GM19240 (cell line): ENCODE measurements around the gene SKA1.

Source experiments
- DNase-seq: peaks from one replicate; pipeline ENCODE4 v3.0.0; 2011; ENCODE audit warnings: low spot score; ENCODE audit not compliant: insufficient read length

SKA1 gene, protein sequence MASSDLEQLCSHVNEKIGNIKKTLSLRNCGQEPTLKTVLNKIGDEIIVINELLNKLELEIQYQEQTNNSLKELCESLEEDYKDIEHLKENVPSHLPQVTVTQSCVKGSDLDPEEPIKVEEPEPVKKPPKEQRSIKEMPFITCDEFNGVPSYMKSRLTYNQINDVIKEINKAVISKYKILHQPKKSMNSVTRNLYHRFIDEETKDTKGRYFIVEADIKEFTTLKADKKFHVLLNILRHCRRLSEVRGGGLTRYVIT

DNA sequence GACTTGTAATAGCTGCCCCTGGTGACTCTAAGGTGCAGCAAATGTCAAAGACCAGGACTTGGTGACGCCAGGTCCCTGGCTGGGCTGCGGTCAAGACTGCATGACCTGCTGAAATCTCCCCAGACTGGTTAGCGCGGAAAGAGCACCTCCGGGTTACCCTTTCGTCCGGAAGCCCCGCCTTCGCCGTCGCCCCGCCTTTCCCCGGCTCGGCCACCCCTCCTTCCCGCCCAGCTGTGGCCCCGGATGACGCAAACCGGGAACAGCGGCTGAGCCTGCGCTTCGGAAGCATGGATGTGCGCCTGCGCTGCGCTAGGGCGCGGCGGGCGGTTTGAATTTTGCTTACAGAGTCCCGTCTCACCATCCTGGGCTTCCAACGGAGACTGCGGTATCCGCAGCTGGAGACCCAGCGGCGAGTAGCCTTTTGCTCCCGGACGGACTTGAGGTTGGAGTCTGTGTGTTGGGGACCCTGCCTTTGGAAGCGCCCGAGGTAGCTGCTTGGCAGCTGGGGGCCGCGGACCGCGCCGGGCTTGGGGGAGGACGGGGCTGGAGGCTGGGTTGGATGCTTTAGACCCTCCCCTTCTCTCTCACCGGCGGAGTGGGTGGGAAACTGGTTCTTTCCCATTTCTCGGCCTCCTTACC is at the start of gene SKA1:
Gene SKA1, plus strand, starts transcription at position 294 of the 639 bp plus-strand sequence. CDS start 785 bp downstream, outside the sequence.
- DNase-seq: peak; percentile 87

DNA sequence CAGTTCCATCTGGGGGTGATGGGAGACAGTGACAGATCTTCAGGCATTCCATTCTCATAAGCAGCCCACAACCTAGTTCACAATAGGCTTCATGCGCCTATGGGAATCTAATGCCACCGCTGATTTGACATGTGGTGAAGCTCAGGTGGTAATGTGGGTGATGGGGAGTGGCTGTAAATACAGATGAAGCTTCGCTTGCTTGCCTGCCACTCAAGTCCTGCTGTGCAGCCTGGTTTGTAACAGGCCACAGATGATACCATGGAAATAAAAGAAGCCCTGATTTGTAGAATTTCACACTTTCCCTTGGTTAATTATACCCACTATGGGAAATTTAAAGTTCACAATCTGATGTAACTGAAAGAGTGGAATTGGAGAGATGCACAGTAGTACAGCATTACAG is 46.9 kb upstream of the SKA1 start:
- DNase-seq: no peak

DNA sequence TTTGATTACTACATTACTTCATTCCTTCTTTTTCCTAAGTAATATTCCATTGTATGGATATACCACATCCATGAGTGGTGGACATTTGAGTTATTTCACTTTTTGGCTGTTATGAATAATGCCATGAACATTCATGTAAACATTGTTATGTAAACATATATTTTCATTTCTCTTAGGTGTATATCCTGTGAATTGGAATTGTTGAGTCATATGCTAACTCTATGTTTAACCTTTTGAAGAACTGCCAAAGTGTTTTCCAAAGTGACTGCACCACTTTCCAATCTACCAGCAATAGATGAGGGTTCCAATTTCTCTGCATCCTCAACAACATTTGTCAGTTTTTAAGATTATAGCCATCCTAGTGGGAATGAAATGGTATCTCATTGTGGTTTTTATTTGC is 44.7 kb upstream of the SKA1 start:
- no peak for DNase-seq

DNA sequence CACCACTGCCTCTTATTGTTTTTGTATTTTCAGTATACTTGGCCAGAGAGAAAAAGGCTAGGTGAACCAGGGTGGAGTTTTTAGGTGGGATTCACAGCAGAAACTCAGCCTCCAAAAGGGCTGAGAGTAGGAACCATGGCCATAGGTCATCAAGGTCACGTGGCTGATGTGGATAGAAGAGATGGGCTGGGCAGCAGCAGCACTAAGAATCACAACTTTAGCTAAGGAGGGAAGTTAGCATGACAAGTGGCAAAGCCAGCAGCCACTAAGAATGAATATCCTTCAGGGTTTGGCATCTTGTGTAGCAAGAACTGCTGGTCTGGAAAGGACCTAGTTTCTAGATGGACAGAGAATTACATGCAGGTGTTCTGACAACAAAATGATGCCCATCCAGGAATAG is 43.2 kb upstream of the SKA1 start:
- DNase-seq: no peak

DNA sequence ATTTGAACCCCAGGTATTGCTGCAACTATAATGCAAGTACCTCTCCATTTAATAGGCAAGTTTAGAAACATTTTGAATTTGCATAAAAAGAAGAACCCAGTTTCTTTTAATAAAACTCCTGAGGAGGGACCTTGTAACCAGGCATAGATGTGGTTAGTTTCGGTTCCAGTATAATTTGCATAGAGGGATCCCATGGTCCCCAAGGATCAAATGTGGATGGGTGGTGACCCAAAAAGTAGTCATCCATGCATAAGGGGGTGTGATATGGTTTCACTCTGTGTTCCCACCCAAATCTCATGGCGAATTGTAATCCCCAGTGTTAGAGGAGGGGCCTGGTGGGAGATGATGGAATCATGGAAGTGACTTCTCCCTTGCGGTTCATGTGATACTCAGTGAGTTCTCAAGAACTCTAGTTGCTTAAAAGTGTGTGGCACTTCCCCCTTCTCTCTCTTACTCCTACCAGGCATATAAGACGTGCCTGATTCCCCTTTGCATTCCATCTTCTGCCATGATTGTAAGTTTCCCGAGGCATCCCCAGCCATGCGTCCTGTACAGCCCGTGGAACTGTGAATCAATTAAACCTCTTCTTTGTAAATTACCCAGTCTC is 40.2 kb upstream of the SKA1 start:
- no peak for DNase-seq

DNA sequence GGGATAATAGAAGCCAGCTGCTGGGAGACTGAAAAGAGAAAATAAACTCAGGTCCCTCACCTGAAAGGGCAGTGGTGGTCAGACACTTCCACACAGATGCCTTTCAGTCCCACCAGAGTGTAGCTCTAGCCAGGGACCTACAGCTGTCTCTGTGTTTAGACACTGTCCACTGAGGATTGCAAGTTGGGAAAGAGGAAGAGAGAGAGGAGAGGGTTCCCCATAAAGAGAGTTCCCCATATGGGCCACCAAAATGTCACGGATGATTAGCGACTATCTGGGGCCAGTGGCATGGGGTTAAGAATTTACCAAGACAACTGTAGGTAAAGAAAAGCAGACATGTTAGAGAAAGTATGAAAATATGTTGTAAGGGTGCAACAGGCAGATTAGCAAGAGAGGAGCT is 36.7 kb upstream of the SKA1 start:
- DNase-seq: no peak

DNA sequence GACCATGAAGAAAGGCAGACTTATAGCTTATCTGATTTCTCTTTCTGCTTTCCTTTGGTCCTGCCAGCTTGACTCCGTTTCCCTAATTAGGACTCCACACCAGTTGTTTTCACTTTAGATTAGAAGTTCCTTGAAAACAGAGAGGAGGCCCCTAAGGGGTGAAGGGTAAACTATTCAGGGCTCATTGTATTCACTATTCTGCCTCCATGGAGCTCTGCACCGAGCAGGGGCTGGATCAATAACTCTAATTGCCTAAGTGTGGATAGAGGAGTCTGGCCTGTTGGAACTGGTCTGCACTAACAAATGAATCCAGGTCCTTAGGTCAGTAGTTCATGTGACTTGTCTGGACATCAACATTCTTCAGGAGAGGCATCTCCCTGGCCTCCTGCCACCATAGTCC is 36.1 kb upstream of the SKA1 start:
- DNase-seq: no peak

DNA sequence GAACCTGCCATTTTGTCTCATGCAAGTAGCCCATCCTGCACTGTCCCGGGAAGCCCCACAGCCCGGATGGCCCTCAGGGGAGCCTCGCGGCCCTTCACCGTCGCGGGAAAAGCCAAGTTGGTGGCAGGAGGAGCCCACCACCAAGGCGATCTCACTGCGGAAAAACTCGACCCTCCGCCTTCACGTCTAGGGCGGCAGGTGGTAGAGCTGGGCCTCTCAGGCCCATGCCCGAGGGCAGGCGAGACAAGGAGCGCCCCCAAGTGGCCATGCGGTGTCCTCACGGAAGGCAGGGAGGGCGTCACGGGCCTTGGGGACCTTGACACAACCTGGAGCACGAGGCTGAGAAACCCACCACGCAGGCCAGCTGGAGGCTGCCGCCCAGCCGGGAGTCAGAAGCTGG is 34.8 kb upstream of the SKA1 start:
- DNase-seq: no peak

DNA sequence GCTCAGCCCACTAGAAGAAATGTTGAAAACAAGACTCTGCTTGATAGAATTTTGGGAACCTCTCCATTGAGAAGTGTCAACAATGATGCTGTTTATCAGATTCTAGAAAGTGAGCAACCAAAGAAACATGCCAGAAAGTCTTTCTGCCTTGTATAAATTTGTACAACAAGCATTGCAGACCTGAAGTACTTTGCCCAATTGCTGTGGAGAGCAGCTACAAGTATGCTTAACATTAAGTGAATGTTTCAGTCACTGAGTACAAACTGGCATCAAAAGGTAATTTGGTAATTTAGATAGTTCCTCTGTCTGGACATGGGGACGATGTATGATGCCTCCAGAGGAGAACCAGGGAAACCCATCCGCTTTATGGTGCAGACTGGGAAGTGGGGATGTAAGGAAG is 33.4 kb upstream of the SKA1 start:
- no peak for DNase-seq

DNA sequence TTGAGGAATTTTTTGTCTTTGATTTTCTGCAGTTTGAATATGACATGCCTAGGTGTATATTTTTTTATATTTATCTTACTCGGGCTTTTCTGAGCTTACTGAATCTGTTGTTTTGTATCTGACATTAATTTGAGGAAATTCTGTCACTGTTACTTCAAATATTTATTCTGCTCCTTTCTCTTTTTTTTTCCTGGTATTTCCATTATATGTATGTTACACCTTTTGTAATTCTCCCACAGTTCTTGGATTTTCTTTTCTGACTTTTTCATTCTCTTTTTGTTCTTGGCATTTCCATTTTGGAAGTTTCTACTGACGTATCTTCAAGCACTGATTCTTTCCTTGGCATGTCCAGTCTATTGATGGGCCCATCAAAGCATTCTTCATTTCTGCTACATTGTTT is 24.1 kb upstream of the SKA1 start:
- no peak for DNase-seq

DNA sequence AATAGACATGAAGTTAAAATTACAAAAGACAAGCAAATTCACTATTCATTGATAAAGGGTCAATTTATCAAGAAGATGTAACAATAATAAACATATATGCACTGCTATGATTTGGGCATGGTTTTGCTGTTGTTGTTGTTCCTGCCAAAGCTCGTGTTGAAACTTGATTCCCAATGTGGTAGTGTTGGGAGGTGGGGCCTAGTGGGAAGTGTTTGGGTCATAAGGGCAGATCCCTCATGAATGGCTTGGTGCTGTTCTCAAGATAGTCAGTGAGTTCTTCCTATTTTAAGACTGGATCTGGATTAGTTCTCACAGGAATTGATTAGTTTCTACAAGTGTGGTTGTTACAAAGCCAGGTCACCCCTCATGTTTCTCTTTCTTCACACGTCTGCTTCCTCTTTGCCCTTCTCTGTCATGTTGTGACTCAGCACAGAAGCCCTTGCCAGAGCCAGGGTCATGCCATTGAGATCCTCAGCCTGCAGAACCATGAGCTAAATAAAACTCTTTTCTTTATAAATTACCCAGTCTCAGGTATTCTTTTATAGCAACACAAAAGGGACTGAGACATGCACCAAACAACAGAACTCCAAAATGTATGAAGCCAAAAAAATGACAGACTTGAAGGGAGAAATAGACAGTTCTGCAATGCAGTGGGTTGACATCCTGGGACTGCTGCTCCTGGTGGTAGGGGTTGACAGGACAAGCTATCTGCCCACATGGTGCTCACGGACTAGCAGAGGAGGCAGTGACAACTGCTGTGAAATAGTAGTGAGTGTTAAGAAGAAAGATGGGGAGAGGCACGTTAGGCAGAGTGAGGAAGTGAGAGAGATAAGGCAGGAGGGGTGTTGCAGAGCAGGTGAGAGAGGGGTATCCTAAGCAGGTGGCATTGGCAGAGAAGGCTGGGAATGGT is 18.6 kb upstream of the SKA1 start:
- no peak for DNase-seq

DNA sequence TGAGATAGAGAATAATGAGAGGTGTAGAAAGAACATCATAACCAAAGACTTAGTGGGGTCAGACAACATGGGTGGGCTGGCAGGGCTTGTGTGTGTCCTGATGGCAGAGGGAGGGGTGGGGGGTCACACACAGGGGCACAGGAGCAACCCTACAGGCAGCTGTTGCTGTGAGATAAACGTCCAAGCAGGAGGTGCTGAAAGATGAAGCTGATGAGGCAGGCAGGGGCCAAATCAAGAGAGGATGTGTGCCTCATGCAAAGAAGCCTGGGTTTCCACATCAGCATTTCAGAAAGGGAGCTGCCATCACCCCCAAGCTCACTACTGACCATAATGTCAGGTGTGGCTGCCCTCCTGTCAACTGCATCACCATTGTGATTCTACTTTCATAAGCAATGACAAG is 16.0 kb upstream of the SKA1 start:
- DNase-seq: no peak

DNA sequence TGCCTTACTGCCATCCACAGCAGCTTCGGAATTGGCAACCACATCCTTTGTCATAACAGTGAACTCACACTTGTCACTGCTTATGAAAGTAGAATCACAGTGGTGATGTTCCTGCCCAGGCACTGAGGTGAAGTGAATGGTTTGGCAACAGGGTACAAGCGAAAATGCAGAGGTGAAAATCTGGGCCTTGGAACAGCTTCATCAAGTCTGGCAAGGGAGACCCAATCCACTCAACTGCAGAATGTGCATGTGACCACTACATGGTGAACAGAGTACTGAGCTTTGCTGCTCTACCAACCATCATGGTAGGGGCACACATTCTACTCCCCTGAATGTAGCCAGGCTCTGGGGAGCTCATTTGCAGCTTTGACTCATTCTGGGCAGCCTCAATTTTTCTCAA is 15.0 kb upstream of the SKA1 start:
- DNase-seq: no peak

DNA sequence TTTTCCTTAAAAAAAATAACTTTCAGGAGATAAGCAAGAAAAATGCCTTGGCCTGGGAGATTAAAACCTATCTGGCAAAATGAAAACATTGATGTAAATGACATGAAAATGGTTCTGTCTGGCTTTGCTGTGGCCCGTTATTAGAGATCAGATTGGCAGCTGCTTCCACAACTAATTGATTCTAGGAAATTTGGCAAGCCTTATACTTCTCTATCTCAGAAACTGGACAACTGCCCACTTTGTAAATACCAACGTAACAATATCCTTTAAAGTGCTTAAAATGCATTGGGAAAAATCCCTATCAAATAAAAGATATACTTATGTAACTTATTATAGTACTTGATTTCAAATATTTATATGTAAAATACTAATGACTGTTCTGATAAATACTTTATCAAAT is 14.2 kb upstream of the SKA1 start:
- DNase-seq: no peak

DNA sequence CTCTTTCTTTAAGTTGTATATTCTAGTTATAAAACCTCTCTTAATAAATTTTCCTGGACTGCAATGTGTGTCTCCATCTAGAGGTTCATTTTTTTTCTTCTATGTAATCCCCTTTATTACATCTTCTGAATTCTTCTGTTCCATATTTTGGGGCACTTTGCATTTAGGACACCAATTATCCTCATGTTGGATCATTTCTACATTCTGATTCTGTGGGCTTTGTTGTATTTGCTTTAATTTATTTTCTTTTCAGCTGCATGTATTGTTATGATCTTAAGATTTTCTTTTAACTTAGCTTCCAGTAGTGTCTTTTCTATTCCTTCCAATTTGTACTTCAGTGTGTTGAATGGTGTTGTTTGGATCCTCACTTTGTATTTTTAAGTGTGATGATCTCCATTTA is 5.2 kb upstream of the SKA1 start:
- DNase-seq: no peak

DNA sequence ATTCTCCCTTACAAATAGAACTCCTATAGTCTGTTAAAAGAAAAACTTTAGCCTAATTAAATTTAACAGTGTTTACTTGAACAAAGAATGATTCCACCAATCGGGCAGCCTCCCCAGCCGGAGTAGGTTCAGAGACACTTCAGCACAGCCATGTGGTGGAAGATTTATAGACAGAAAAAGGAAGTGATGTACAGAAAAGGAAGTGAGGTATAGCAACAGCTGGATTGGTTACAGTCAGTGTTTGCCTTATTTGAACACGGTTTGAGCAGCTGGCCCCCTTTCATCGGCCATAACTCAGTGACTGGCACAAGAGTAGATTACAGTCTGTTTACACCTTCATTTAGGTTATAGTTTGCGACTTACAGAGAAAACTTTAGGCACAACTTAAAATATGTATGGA is 2.1 kb upstream of the SKA1 start:
- DNase-seq: no peak

DNA sequence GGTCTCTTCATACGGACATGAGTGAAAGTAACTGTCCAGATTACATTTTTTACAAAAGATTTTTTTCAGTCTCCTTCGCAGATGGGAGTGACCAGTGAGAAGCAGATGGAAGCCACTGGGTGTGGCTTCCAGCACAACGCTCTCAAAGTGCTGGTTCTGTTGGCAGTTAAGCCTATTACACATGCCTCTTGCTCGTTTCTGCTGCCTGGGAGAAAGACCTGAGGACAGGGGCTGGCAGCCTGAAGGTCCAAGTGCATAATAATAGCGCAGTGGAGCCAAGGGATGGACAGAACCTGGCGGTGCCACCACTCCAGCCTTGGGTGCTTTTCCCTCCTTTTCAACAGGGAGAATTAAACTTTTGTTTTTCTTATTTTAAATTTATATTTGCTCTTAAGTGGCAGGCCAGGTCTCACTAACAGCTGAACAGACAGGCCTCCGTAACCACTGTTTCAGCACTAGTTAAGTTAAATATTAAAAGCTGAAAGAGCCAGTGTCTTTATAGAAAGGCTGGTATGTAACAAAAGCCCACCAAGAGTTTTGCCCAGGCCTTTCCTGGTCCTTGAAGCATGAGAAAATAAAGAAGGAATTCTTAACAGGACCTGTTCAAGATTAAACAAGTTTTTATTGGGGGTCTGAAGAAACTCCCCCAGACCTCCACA is 1.2 kb upstream of the SKA1 start:
- DNase-seq: no peak

DNA sequence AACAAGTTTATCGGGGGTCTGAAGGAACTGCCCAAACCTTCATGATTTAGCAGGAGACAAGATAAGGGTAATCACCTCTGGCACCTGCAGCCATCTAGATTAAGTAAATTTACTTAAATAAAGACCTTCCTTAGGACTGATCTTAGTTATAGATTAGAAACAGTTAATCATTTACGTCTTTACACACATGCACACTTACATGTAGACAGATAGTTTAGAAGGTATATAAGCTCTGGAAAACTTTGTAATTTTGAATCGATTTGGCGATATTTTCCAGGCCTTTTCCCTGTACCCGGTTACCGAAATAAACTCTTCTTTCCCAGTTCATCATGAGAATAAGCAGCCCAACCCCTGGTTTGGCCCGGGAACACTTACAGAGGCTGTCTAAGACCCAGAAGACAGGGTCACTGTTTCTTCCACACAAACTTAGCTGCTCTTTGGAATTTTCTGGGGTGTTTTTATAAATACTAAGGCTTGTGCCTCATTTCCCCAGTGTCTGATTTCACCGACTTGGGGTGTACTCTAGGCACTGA is 560 bp upstream of the SKA1 start:
- no peak for DNase-seq

DNA sequence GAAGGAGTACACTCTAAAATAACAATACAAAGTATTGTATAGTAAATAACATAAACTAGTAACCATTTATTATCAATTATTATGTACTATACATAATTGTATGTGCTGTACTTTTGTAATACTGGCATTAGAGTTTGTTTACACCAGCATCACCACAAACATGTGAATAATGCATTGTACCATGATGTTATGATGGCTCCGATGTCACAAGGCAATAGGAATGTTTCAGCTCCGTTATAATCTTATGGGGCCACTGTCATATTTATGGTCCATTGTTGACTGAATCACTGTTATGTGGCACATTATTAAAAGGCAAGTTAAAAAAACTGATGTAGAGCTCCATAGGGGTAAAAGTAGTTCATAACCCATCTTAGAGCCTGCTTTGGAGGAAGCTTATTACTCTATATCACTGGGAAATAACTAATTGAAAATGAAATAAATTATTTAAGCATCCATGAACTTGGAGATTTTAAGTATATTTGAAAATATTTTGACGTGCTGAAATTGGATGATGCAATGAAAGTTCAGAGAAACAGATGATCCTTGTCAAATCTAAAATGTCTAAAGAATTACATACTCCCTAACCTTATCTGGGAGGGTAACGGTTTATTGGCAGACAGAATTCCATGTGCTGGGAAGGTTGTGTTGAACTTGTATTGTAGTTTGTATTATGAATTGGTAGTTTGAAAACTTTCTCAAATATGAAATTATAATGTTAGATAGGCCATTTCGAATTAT is 2.4 kb downstream of the SKA1 start:
- no peak for DNase-seq

DNA sequence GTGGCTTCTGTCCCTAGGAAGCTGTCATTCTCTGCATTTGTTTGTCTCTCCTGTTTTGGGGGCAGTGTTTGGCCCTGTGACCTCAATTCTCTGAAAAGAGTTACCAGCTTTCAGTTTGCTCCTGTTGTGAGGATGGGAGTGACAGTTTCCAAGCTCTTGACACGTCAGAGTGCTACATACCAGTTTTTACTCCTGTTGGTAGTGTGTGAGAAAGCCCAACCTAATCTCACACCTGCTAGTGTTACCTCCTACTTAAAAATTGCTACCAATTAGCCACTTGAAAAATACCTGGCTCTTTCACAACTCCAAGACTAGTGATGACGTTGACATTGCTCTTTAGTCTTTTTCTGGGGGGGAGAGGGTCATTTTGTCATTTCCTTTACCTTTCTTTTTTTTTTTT is 14.1 kb downstream of the SKA1 start:
- no peak for DNase-seq

DNA sequence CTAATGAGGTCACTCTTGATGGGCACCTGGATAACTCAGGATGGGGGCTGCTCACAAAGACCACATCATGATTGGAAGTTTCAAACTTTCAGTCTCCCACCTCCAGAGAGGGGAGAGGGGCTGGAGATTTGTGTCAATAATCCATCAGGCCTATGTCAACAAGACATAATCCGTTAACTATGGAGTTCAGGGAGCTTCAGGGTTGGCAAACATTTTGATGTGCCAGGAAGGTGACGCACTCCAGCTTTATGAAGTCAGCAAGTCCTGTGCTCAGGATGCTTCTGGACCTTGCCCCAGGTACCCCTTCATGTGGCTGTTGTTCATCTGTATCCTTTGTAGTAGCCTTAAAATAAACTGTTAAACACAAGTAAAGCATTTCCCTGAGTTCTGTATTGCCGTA is 19.0 kb downstream of the SKA1 start:
- no peak for DNase-seq
